DOHH2 (cell line): ENCODE data around the gene RNF112.

Experiments used
- H3F3A ChIP-seq: fragments of 200-600 bp; sonication (generic), shearing (Covaris generic); 2 replicates; pipeline ENCODE4 v1.6.0; 2016; ENCODE audit warnings: antibody characterized with exemption, mild to moderate bottlenecking; ENCODE audit not compliant: control insufficient read depth, insufficient read depth
- H3K27ac ChIP-seq: fragments of 200-600 bp; sonication (generic); 2 replicates; pipeline ENCODE4 v1.5.1; 2014; ENCODE audit warnings: low read depth, mild to moderate bottlenecking, low read length, moderate library complexity
- H3K27me3 ChIP-seq: fragments of 200-600 bp; sonication (generic); 2 replicates; pipeline ENCODE4 v1.6.1; 2014; ENCODE audit warnings: mild to moderate bottlenecking, low read length, mixed read lengths; ENCODE audit not compliant: control insufficient read depth
- H3K36me3 ChIP-seq: fragments of 200-600 bp; sonication (generic); 2 replicates; pipeline ENCODE4 v1.6.1; 2014; ENCODE audit warnings: mild to moderate bottlenecking, low read length, moderate library complexity, mixed read lengths; ENCODE audit not compliant: control insufficient read depth
- H3K4me1 ChIP-seq: fragments of 200-600 bp; sonication (generic); 2 replicates; pipeline ENCODE4 v1.6.1; 2014; ENCODE audit warnings: mild to moderate bottlenecking, low read length, mixed read lengths; ENCODE audit not compliant: control insufficient read depth
- H3K4me2 ChIP-seq: fragments of 200-600 bp; sonication (generic); 2 replicates; pipeline ENCODE4 v1.6.0; 2014; ENCODE audit warnings: mild to moderate bottlenecking, low read length, moderate library complexity
- H3K4me3 ChIP-seq: fragments of 200-600 bp; sonication (generic); 2 replicates; pipeline ENCODE4 v1.5.1; 2014; ENCODE audit warnings: mild to moderate bottlenecking, low read length, mixed read lengths
- H3K79me2 ChIP-seq: fragments of 200-600 bp; sonication (generic); 2 replicates; pipeline ENCODE4 v1.6.1; 2014; ENCODE audit warnings: mild to moderate bottlenecking, low read length, mixed read lengths; ENCODE audit not compliant: control insufficient read depth
- H3K9me2 ChIP-seq: fragments of 200-600 bp; sonication (generic); replicated peaks from 2 replicates; pipeline ENCODE4 v1.6.1; 2014; ENCODE audit warnings: mild to moderate bottlenecking, low read length, mixed read lengths; ENCODE audit not compliant: control insufficient read depth
- H3K9me3 ChIP-seq: fragments of 200-600 bp; sonication (generic); 2 replicates; pipeline ENCODE4 v1.6.1; 2014; ENCODE audit warnings: antibody characterized with exemption, low read length, mixed read lengths; ENCODE audit not compliant: control insufficient read depth, insufficient read depth
- H4K20me1 ChIP-seq: fragments of 200-600 bp; sonication (generic); 2 replicates; pipeline ENCODE4 v1.6.0; 2014; ENCODE audit warnings: low read depth, mild to moderate bottlenecking, antibody characterized with exemption, low read length, moderate library complexity; ENCODE audit not compliant: control insufficient read depth, insufficient read depth
- EZH2phosphoT487 ChIP-seq: fragments of 200-600 bp; sonication (generic); IDR thresholded peaks from 2 replicates; pipeline ENCODE4 v1.6.1; 2017; ENCODE audit warnings: borderline replicate concordance, mild to moderate bottlenecking, antibody characterized with exemption, low read length, moderate library complexity, mixed read lengths
- TF ChIP-seq, protein P1 (sequence below): fragments of 200-600 bp; sonication (generic); IDR thresholded peaks from one replicate; pipeline ENCODE4 v1.5.1; 2014; ENCODE audit warnings: antibody characterized with exemption, mild to moderate bottlenecking, low read depth, low read length; ENCODE audit not compliant: poor library complexity, severe bottlenecking

The RNF112 gene

DNA sequence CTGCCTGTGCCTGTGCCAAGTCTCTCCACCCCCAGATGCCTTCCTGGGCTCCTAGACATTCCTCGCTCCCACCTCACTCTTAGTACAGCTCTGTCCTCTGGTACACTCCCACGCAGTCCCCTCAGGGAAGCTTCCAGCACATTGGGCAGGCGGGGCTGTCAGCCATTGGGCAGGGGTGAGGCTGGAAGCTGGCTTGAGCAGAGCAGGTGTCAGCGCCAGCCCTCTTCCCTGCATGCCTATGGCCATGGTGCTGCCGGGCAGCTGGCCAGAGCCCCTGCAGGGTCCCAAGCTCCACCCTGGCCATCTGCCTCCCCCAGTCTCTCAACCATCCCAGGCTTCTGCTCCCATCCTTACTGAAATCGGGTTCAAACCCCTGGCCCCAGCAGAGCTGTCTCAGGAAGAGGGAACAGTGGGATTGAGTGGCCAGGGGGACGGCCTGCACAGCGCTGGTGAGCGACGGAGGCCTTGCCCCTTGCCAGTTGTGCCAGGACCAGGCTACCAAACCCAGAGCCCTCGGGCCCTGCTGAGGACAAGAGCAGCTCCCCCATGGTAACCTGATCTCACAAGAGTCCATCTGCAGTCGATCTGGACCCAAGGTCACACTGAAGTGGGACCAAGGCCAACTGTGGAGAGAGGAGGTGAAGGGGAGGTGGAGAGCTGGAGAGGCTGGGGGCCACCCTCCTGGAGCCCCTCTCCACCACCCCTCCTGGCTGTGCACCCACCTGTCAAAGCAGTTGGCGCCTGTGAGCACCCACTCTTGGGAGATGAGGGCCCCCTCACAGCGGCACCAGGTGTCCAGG, 46.1 kb upstream of the RNF112 start:
- H3K27ac ChIP-seq = no peak overlapping the region
- H3K4me3 ChIP-seq = no peak overlapping the region
- no peak for TF ChIP-seq EZH2phosphoT487
- TF ChIP-seq, protein P1, sequence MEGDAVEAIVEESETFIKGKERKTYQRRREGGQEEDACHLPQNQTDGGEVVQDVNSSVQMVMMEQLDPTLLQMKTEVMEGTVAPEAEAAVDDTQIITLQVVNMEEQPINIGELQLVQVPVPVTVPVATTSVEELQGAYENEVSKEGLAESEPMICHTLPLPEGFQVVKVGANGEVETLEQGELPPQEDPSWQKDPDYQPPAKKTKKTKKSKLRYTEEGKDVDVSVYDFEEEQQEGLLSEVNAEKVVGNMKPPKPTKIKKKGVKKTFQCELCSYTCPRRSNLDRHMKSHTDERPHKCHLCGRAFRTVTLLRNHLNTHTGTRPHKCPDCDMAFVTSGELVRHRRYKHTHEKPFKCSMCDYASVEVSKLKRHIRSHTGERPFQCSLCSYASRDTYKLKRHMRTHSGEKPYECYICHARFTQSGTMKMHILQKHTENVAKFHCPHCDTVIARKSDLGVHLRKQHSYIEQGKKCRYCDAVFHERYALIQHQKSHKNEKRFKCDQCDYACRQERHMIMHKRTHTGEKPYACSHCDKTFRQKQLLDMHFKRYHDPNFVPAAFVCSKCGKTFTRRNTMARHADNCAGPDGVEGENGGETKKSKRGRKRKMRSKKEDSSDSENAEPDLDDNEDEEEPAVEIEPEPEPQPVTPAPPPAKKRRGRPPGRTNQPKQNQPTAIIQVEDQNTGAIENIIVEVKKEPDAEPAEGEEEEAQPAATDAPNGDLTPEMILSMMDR = no peak
- H3K79me2 ChIP-seq = no peaks in the 10 kb centered on the region
- H3K4me2 ChIP-seq = no peak overlapping the region
- no peaks in the 10 kb centered on the region for H3K9me3 ChIP-seq
- H3K4me1 ChIP-seq = peaks cover 13% of the 10 kb centered on the region
- H3K9me2 ChIP-seq = no peaks in the 10 kb centered on the region
- H3K36me3 ChIP-seq = no peaks in the 10 kb centered on the region
- peaks cover 12% of the 10 kb centered on the region for H3K27me3 ChIP-seq
- no peaks in the 10 kb centered on the region for H4K20me1 ChIP-seq
- no peaks in the 10 kb centered on the region for H3F3A ChIP-seq

DNA sequence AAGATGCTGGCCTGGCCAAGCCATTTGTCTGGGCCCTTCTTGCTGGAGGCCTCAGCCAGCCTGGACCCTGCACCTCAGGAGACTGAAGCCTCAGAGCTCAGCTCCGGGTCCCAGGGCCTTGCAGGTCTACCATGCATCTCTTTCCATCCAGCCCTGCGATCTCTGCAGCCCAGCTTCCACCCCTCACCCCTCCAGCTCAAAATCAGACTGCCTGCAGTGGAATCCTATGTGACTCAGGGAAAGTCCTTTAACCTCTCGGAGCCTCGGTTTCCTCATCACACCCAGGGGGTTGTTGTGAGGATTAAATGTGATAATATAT, 45.6 kb upstream of the RNF112 start:
- peaks cover 13% of the 10 kb centered on the region for H3K4me1 ChIP-seq
- H3F3A ChIP-seq = no peaks in the 10 kb centered on the region
- no peak overlapping the region for H3K4me2 ChIP-seq
- no peak overlapping the region for H3K27ac ChIP-seq
- TF ChIP-seq EZH2phosphoT487 = no peak
- TF ChIP-seq, protein P1 = no peak
- H3K27me3 ChIP-seq = peaks cover 12% of the 10 kb centered on the region
- H4K20me1 ChIP-seq = no peaks in the 10 kb centered on the region
- no peaks in the 10 kb centered on the region for H3K79me2 ChIP-seq
- no peaks in the 10 kb centered on the region for H3K36me3 ChIP-seq
- H3K4me3 ChIP-seq = no peak overlapping the region
- no peaks in the 10 kb centered on the region for H3K9me3 ChIP-seq
- H3K9me2 ChIP-seq = no peaks in the 10 kb centered on the region

DNA sequence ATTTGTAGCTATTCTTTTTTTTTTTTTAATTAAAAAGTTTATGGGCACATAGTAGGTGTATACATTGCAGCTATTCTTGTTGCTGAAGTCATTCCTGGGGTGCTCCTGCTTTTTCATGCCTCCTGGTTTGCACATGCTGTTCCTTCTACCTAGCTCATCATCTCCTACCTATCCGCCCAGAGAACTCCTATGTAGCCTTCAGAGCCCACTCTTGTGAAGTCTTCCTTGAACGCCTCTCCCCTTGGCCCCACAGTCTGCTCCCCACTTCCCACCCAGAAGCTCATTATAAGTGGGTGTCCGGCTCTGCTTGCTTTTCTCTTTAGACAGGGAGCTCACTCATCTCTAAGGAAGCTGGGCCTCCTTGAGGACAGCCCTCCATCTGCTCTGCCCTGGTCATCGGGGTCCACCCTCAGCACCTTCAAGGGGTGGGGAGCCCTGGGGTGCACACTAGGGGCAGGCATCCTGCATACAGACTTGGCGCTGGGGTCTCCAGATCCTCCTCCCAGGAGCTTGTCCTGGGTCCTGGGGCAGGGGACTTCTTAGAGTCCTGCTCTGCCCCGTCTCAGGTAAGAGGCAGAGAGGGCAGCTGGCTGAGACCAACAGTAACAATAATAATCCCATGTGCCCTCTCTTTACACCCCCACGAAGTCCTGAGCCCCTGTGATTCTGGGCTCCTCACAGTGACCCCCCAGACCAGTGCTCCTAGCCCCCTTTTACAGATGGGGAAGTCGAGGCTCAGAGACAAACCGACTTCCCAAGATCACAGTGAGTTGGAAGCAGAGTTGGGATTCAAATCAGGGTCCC, 45.0 kb upstream of the RNF112 start:
- Histone ChIP-seq H3K9me2 (no peaks in the 10 kb centered on the region), H3K4me1 (peaks cover 13% of the 10 kb centered on the region)
- TF ChIP-seq, protein P1 = no peak
- TF ChIP-seq EZH2phosphoT487 = no peak

More for the DNA sequence above, 45.0 kb upstream of the RNF112 start:
- Histone ChIP-seq H3K9me3 (no peaks in the 10 kb centered on the region), H4K20me1 (no peaks in the 10 kb centered on the region), H3K4me3 (no peak overlapping the region), H3K27ac (no peak overlapping the region), H3K27me3 (peaks cover 12% of the 10 kb centered on the region), H3K79me2 (no peaks in the 10 kb centered on the region), H3K36me3 (no peaks in the 10 kb centered on the region), H3F3A (no peaks in the 10 kb centered on the region), H3K4me2 (no peak overlapping the region)
